HG03064 (cell line): ENCODE measurements around the gene HOATZ.

Source experiments
- ATAC-seq: cut with Tn5 transposase; IDR thresholded peaks from one replicate; pipeline ENCODE4 v1.9.1; 2021; ENCODE audit warnings: low read depth; ENCODE audit not compliant: unreplicated experiment

The HOATZ gene

GRCh38 chr11:111574373-111575225, 60.0 kb downstream of the HOATZ start:
- ATAC-seq: no peak

GRCh38 chr11:111575740-111576139, 61.2 kb downstream of the HOATZ start:
- ATAC-seq: no peak

GRCh38 chr11:111577821-111578220, 63.2 kb downstream of the HOATZ start:
- no peak for ATAC-seq

GRCh38 chr11:111581341-111581740, 66.8 kb downstream of the HOATZ start:
- no peak for ATAC-seq

GRCh38 chr11:111582163-111582562, 67.6 kb downstream of the HOATZ start:
- no peak for ATAC-seq

GRCh38 chr11:111582881-111583280, 68.3 kb downstream of the HOATZ start:
- no peak for ATAC-seq

GRCh38 chr11:111585371-111585770, 70.8 kb downstream of the HOATZ start:
- no peak for ATAC-seq

- ATAC-seq: no peak
Measured at GRCh38 chr11:111586388-111586831, 71.8 kb downstream of the HOATZ start.
